Measurements from ENCODE around the gene TRIM31. TPM values are rescaled to one million over a fixed set of nuclear protein-coding genes. Genes with fewer than 3 reads are reported as not detected.
A peak's percentile ranks its signal among the peaks of the same experiment; 100 is the strongest.

Gene TRIM31
- total RNA-seq, 2 experiments from 2014 or later: not detected

GRCh38 chr6:30149234-30149633 is 36.3 kb upstream of the TRIM31 start:
- ChIA-PET POLR2A (no interaction called here), CTCF (interaction anchor here (1.7 kb wide), 1 partner anchor 18 kb away, joined by 6 read pairs; no protein-coding TSS in a partner anchor)
- ATAC-seq: no peak
- Mint-ChIP-seq H3K36me3 (ENCODE audit: low read depth) (no peaks in the 10 kb centered on the region), H3K4me1 (ENCODE audit: low read depth) (peaks cover 4% of the 10 kb centered on the region), H3K4me3 (no peak overlapping the region), H3K27ac (no peak overlapping the region), H3K27me3 (peaks cover 35% of the 10 kb centered on the region), H3K9me3 (no peaks in the 10 kb centered on the region)
- TF ChIP-seq CTCF (IDR thresholded peaks at IDR 0.05): no peak
- intact Hi-C loops (cut with micrococcal nuclease): no loop called here
- no peak for DNase-seq

- intact Hi-C loops (cut with micrococcal nuclease): no loop called here
- DNase-seq (no peak), ATAC-seq (peak; percentile 62)
- no peak for TF ChIP-seq CTCF (IDR thresholded peaks at IDR 0.05)
- peaks cover 4% of the 10 kb centered on the region for H3K4me1 Mint-ChIP-seq (ENCODE audit: low read depth)
- no peak overlapping the region for H3K27ac Mint-ChIP-seq
- POLR2A ChIA-PET: no interaction called here
- H3K9me3 Mint-ChIP-seq: no peaks in the 10 kb centered on the region
- H3K27me3 Mint-ChIP-seq: peaks cover 37% of the 10 kb centered on the region
- H3K4me3 Mint-ChIP-seq: no peak overlapping the region
- CTCF ChIA-PET: interaction anchor here (1.2 to 1.3 kb wide), 2 partner anchors 16 to 17 kb away, joined by 3 read pairs; no protein-coding TSS in a partner anchor
- H3K36me3 Mint-ChIP-seq (ENCODE audit: low read depth): no peaks in the 10 kb centered on the region
Measured at GRCh38 chr6:30147096-30147495, 34.2 kb upstream of the TRIM31 start.

GRCh38 chr6:30145818-30146217 is 32.9 kb upstream of the TRIM31 start:
- H3K27me3 Mint-ChIP-seq: peaks cover 46% of the 10 kb centered on the region
- TF ChIP-seq CTCF (IDR thresholded peaks at IDR 0.05): no peak
- H3K4me3 Mint-ChIP-seq: no peak overlapping the region
- ATAC-seq (no peak), DNase-seq (no peak)
- ChIA-PET CTCF (interaction anchor here (1.3 kb wide), 1 partner anchor 16 kb away, joined by 3 read pairs; no protein-coding TSS in a partner anchor), POLR2A (no interaction called here)
- no peaks in the 10 kb centered on the region for H3K4me1 Mint-ChIP-seq (ENCODE audit: low read depth)
- no peaks in the 10 kb centered on the region for H3K36me3 Mint-ChIP-seq (ENCODE audit: low read depth)
- no peak overlapping the region for H3K27ac Mint-ChIP-seq
- no peaks in the 10 kb centered on the region for H3K9me3 Mint-ChIP-seq
- intact Hi-C loops (cut with micrococcal nuclease): no loop called here

- H3K36me3 Mint-ChIP-seq (ENCODE audit: low read depth): no peaks in the 10 kb centered on the region
- ATAC-seq (no peak), DNase-seq (no peak)
- H3K9me3 Mint-ChIP-seq: no peaks in the 10 kb centered on the region
- ChIA-PET POLR2A (no interaction called here), CTCF (interaction anchor here (0.7 to 5.2 kb wide), 2 partner anchors 15 to 42 kb away, joined by 6 to 30 read pairs; no protein-coding TSS in a partner anchor)
- no peaks in the 10 kb centered on the region for H3K4me1 Mint-ChIP-seq (ENCODE audit: low read depth)
- no peak for TF ChIP-seq CTCF (IDR thresholded peaks at IDR 0.05)
- peaks cover 50% of the 10 kb centered on the region for H3K27me3 Mint-ChIP-seq
- no peak overlapping the region for H3K27ac Mint-ChIP-seq
- no peak overlapping the region for H3K4me3 Mint-ChIP-seq
- intact Hi-C loops (cut with micrococcal nuclease): no loop called here
Measured at GRCh38 chr6:30144811-30145210, 31.9 kb upstream of the TRIM31 start.

- intact Hi-C loops (cut with micrococcal nuclease): no loop called here
- Mint-ChIP-seq H3K36me3 (ENCODE audit: low read depth) (no peaks in the 10 kb centered on the region), H3K27me3 (peaks cover 53% of the 10 kb centered on the region), H3K4me3 (no peak overlapping the region), H3K9me3 (no peaks in the 10 kb centered on the region), H3K27ac (no peak overlapping the region), H3K4me1 (ENCODE audit: low read depth) (no peaks in the 10 kb centered on the region)
- CTCF ChIA-PET: interaction anchor here (1.0 to 5.2 kb wide), 2 partner anchors 10 to 14 kb away, joined by 3 to 30 read pairs; no protein-coding TSS in a partner anchor
- ATAC-seq (no peak), DNase-seq (no peak)
- TF ChIP-seq CTCF (IDR thresholded peaks at IDR 0.05): no peak
- POLR2A ChIA-PET: no interaction called here
Measured at GRCh38 chr6:30143780-30144179, 30.9 kb upstream of the TRIM31 start.

All from activated CD8-positive, alpha-beta T cell treated with anti-CD3 and anti-CD28 coated beads for 36 hours (primary cell).